Esophagus muscularis mucosa (tissue), 4 donors: ENCODE measurements around the gene SLC33A1. TPM values are rescaled to one million over a fixed set of nuclear protein-coding genes. Genes with fewer than 3 reads are reported as not detected.
"Not testable (repeated sequence)": the region's sequence is repeated elsewhere in the genome, so short reads cannot be mapped to it uniquely, and the experiment has no call there.

Source experiments
- DNase-seq: peaks from one replicate; pipeline ENCODE4 v3.0.0-alpha.2; 2017; ENCODE audit errors: extremely low spot score
- H3K27ac ChIP-seq, 4 donors: fragments of 200-600 bp; sonication (generic); replicated peaks in 1 of 4; 1 replicate in 3 of 4; 2 replicates in 1 of 4; pipeline ENCODE4 v1.5.1; 2016 to 2019; ENCODE audit warnings: mild to moderate bottlenecking in 1 of 4
- H3K27me3 ChIP-seq, 4 donors: fragments of 200-600 bp; sonication (generic); one replicate each; pipeline versions ENCODE4 v1.5.1 to v1.6.0; 2016 to 2019
- H3K36me3 ChIP-seq, 4 donors: fragments of 200-600 bp; sonication (generic); one replicate each; pipeline ENCODE4 v1.5.1; 2016 to 2019
- H3K4me1 ChIP-seq, 4 donors: fragments of 200-600 bp; sonication (generic); one replicate each; pipeline ENCODE4 v1.5.1; 2016 to 2019
- H3K4me3 ChIP-seq, 4 donors: fragments of 200-600 bp; sonication (generic); 1 replicate in 2 of 4; 2 replicates in 2 of 4; pipeline ENCODE4 v1.5.1; 2016 to 2019; ENCODE audit warnings: mild to moderate bottlenecking in 4 of 4, moderate library complexity in 1 of 4
- H3K9me3 ChIP-seq, 4 donors: fragments of 200-600 bp; sonication (generic); 1 replicate in 3 of 4; 2 replicates in 1 of 4; pipeline ENCODE4 v1.5.1; 2016 to 2019
- EP300 ChIP-seq: sonication (generic); formaldehyde crosslinking; IDR thresholded peaks from one replicate; pipeline ENCODE4 v1.6.1; 2017; ENCODE audit warnings: antibody characterized with exemption
- POLR2A ChIP-seq: fragments of 450-650 bp; IDR thresholded peaks from one replicate; pipeline ENCODE4 v1.6.1; 2017; ENCODE audit warnings: antibody characterized with exemption, moderate library complexity, mild to moderate bottlenecking, low read depth
- POLR2AphosphoS5 ChIP-seq, 2 donors: sonication (generic); formaldehyde crosslinking; IDR thresholded peaks; one replicate each; pipeline ENCODE4 v1.6.1; 2017; ENCODE audit warnings: antibody characterized with exemption in 2 of 2
- WGBS: methylation state at CpG from one replicate; pipeline ENCODE4 v1.1.5; 2018; 5-methylcytosine and 5-hydroxymethylcytosine counted together
- intact Hi-C: fragments of 100-400 bp; cut with DNase I; formaldehyde crosslinking; loops from one replicate; pipeline ENCODE4 v1.15.1; 2023
- total RNA-seq, 4 donors: library from RNA; depleted of rRNA; stranded (reverse); fragments of >200 nt; gene quantifications; one replicate each; pipeline versions ENCODE4 v1.1.0 to v1.2.1, GENCODE V29; 2016
- TF ChIP-seq, protein P1 (sequence below), 3 experiments: fragments of 200-600 bp in 2 of 3; fragments of 450-650 bp in 1 of 3; sonication (generic) in 2 of 3; IDR thresholded peaks; one replicate each; pipeline ENCODE4 v1.5.1; 2017 to 2019; ENCODE audit warnings: antibody characterized with exemption in 3 of 3, mild to moderate bottlenecking in 2 of 3, moderate library complexity in 1 of 3

Gene SLC33A1
- total RNA-seq, 4 donors from 2014 or later, result 17.4 to 22.2 (median 19.8) TPM

GRCh38 chr3:155863072-155863784 is 9.0 kb upstream of the SLC33A1 start:
- intact Hi-C loops, result no loop called here
- H3K4me1 ChIP-seq, result no peaks in the 10 kb centered on the region
- TF ChIP-seq POLR2A (no peak), EP300 (no peak), POLR2AphosphoS5 (IDR thresholded peaks at IDR 0.05) (no peak)
- TF ChIP-seq, protein P1, sequence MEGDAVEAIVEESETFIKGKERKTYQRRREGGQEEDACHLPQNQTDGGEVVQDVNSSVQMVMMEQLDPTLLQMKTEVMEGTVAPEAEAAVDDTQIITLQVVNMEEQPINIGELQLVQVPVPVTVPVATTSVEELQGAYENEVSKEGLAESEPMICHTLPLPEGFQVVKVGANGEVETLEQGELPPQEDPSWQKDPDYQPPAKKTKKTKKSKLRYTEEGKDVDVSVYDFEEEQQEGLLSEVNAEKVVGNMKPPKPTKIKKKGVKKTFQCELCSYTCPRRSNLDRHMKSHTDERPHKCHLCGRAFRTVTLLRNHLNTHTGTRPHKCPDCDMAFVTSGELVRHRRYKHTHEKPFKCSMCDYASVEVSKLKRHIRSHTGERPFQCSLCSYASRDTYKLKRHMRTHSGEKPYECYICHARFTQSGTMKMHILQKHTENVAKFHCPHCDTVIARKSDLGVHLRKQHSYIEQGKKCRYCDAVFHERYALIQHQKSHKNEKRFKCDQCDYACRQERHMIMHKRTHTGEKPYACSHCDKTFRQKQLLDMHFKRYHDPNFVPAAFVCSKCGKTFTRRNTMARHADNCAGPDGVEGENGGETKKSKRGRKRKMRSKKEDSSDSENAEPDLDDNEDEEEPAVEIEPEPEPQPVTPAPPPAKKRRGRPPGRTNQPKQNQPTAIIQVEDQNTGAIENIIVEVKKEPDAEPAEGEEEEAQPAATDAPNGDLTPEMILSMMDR (IDR thresholded peaks at IDR 0.05), result no peak
- 91% methylated on average over 12 of the region's 12 CpGs for WGBS
- H3K9me3 ChIP-seq, result no peaks in the 10 kb centered on the region
- H3K4me3 ChIP-seq, result no peak overlapping the region
- DNase-seq, result no peak
- no peaks in the 10 kb centered on the region for H3K27me3 ChIP-seq
- no peak overlapping the region for H3K27ac ChIP-seq
- no peaks in the 10 kb centered on the region for H3K36me3 ChIP-seq

DNA sequence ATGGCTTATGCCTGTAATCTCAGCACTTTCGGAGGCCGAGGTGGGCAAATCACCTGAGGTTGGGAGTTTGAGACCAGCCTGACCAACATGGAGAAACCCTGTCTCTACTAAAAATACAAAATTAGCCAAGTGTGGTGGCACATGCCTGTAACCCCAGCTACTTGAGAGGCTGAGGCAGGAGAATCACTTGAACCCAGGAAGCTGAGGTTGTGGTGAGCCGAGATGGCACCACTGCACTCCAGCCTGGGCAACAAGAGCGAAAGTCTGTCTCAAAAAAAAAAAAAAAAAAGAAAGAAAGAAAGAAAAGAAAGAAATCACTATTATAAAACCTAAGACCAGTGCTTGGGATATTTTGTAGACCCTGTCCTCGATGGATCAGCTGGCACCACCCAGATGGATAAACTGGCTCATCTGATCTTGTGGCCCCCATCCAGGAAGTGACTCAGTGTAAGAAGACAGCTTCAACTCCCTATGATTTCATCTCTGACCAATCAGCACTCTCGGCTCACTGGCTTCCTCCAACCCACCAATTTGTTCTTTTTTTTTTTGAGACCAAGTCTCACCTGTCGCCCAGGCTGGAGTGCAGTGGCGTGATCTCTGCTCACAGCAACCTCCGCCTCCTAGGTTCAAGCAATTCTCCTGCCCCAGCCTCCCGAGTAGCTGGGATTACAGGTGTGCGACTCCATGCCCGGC is 8.2 kb upstream of the SLC33A1 start:
- intact Hi-C loops, H3K27ac ChIP-seq, H3K27me3 ChIP-seq, H3K9me3 ChIP-seq, DNase-seq, H3K36me3 ChIP-seq, H3K4me1 ChIP-seq, H3K4me3 ChIP-seq: not testable (repeated sequence)
- 86% methylated on average over 12 of the region's 12 CpGs for WGBS

- Histone ChIP-seq H3K27ac (no peak overlapping the region), H3K9me3 (no peaks in the 10 kb centered on the region), H3K27me3 (no peaks in the 10 kb centered on the region), H3K4me1 (no peaks in the 10 kb centered on the region), H3K4me3 (no peak overlapping the region), H3K36me3 (no peaks in the 10 kb centered on the region)
- intact Hi-C loops, result no loop called here
- TF ChIP-seq POLR2AphosphoS5 (IDR thresholded peaks at IDR 0.05) (no peak), POLR2A (no peak), EP300 (no peak)
- TF ChIP-seq, protein P1 (IDR thresholded peaks at IDR 0.05), result no peak
- DNase-seq, result no peak
- WGBS, result 84% methylated on average over 2 of the region's 2 CpGs
Observed at GRCh38 chr3:155861476-155862183, 7.4 kb upstream of the SLC33A1 start.

- 95% methylated on average over 4 of the region's 5 CpGs for WGBS
- H3K4me3 ChIP-seq, H3K36me3 ChIP-seq, intact Hi-C loops, H3K27me3 ChIP-seq, H3K4me1 ChIP-seq, DNase-seq, H3K9me3 ChIP-seq, H3K27ac ChIP-seq: not testable (repeated sequence)
Observed at GRCh38 chr3:155860424-155860823, 6.2 kb upstream of the SLC33A1 start.

DNA sequence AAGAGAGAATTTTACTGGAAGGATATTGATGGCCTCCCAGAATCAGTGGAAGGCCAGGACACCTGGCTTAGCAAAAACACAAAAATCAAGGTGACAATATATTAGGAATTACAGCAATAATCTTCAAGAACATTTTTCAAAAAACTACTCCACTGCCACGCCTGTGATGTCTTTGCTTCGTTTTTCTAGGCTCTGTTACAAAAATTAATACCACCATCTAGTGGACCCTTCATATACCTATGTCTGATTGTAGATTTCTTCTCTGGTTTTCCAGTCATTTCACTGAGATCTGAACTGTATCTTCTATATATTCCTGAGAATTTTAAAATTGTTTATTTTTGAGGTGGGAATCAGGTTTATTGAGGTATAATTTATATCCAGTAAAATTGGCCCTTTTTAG is 5.6 kb upstream of the SLC33A1 start:
- H3K27me3 ChIP-seq, result no peaks in the 10 kb centered on the region
- 11% methylated on average over 2 of the region's 2 CpGs for WGBS
- intact Hi-C loops, result no loop called here
- no peak overlapping the region for H3K4me3 ChIP-seq
- TF ChIP-seq POLR2AphosphoS5 (IDR thresholded peaks at IDR 0.05) (no peak), POLR2A (no peak), EP300 (no peak)
- TF ChIP-seq, protein P1 (IDR thresholded peaks at IDR 0.05), result peak in 1 of 3 experiments; percentile 2
- no peaks in the 10 kb centered on the region for H3K9me3 ChIP-seq
- H3K27ac ChIP-seq, result no peak overlapping the region
- H3K4me1 ChIP-seq, result peaks cover 0 to 8% (median 6%) of the 10 kb centered on the region in 4 donors
- no peaks in the 10 kb centered on the region for H3K36me3 ChIP-seq
- no peak for DNase-seq
